ENCODE measurements around the gene GRAMD4.
A peak's percentile ranks its signal among the peaks of the same experiment; 100 is the strongest.

Gene GRAMD4

GRCh38 chr22:46619830-46620501 is at the start of gene GRAMD4:
Gene GRAMD4 (plus strand): TSS chr22:46620386. CDS start chr22:46626800, 6,414 bp downstream.
- Mint-ChIP-seq H3K4me3 (no peak within 1 kb of the TSS), H3K27ac (peak within 1 kb of the TSS; percentile 20), H3K9me3 (no peaks in the 10 kb centered on the region), H3K27me3 (ENCODE audit: low read depth) (no peaks in the 10 kb centered on the region), H3K36me3 (ENCODE audit: low read depth) (no peaks in the 10 kb centered on the region), H3K4me1 (ENCODE audit: low read depth) (no peaks in the 10 kb centered on the region)

GRCh38 chr22:46571642-46572250 is 48.4 kb upstream of the GRAMD4 start:
- H3K4me3 Mint-ChIP-seq, result no peak overlapping the region
- H3K27me3 Mint-ChIP-seq (ENCODE audit: low read depth), result no peaks in the 10 kb centered on the region
- peaks cover 16% of the 10 kb centered on the region for H3K4me1 Mint-ChIP-seq (ENCODE audit: low read depth)
- peaks cover 6% of the 10 kb centered on the region for H3K36me3 Mint-ChIP-seq (ENCODE audit: low read depth)
- H3K27ac Mint-ChIP-seq, result no peak overlapping the region
- H3K9me3 Mint-ChIP-seq, result peaks cover 25% of the 10 kb centered on the region

GRCh38 chr22:46572911-46573780 is 47.0 kb upstream of the GRAMD4 start:
- Mint-ChIP-seq H3K27ac (no peak overlapping the region), H3K27me3 (ENCODE audit: low read depth) (no peaks in the 10 kb centered on the region), H3K4me1 (ENCODE audit: low read depth) (peaks cover 17% of the 10 kb centered on the region), H3K36me3 (ENCODE audit: low read depth) (peaks cover 4% of the 10 kb centered on the region), H3K9me3 (peaks cover 16% of the 10 kb centered on the region), H3K4me3 (no peak overlapping the region)

- peaks cover 4% of the 10 kb centered on the region for H3K36me3 Mint-ChIP-seq (ENCODE audit: low read depth)
- H3K27ac Mint-ChIP-seq, result no peak overlapping the region
- peaks cover 25% of the 10 kb centered on the region for H3K4me1 Mint-ChIP-seq (ENCODE audit: low read depth)
- peaks cover 16% of the 10 kb centered on the region for H3K9me3 Mint-ChIP-seq
- H3K27me3 Mint-ChIP-seq (ENCODE audit: low read depth), result no peaks in the 10 kb centered on the region
- no peak overlapping the region for H3K4me3 Mint-ChIP-seq
Measured at GRCh38 chr22:46573781-46574437, 46.3 kb upstream of the GRAMD4 start.

GRCh38 chr22:46574438-46574992 is 45.7 kb upstream of the GRAMD4 start:
- no peaks in the 10 kb centered on the region for H3K27me3 Mint-ChIP-seq (ENCODE audit: low read depth)
- H3K9me3 Mint-ChIP-seq, result peaks cover 16% of the 10 kb centered on the region
- peaks cover 29% of the 10 kb centered on the region for H3K4me1 Mint-ChIP-seq (ENCODE audit: low read depth)
- H3K27ac Mint-ChIP-seq, result no peak overlapping the region
- H3K4me3 Mint-ChIP-seq, result peak overlapping the region; percentile 87
- peaks cover 4% of the 10 kb centered on the region for H3K36me3 Mint-ChIP-seq (ENCODE audit: low read depth)

GRCh38 chr22:46574993-46575910 is 44.9 kb upstream of the GRAMD4 start:
- peaks cover 16% of the 10 kb centered on the region for H3K9me3 Mint-ChIP-seq
- peak overlapping the region; percentile 87 for H3K4me3 Mint-ChIP-seq
- peaks cover 4% of the 10 kb centered on the region for H3K36me3 Mint-ChIP-seq (ENCODE audit: low read depth)
- peaks cover 36% of the 10 kb centered on the region for H3K4me1 Mint-ChIP-seq (ENCODE audit: low read depth)
- H3K27me3 Mint-ChIP-seq (ENCODE audit: low read depth), result no peaks in the 10 kb centered on the region
- H3K27ac Mint-ChIP-seq, result peak overlapping the region; percentile 86

- peaks cover 4% of the 10 kb centered on the region for H3K36me3 Mint-ChIP-seq (ENCODE audit: low read depth)
- peak overlapping the region; percentile 86 for H3K27ac Mint-ChIP-seq
- H3K4me1 Mint-ChIP-seq (ENCODE audit: low read depth), result peaks cover 39% of the 10 kb centered on the region
- H3K4me3 Mint-ChIP-seq, result peak overlapping the region; percentile 87
- no peaks in the 10 kb centered on the region for H3K27me3 Mint-ChIP-seq (ENCODE audit: low read depth)
- peaks cover 14% of the 10 kb centered on the region for H3K9me3 Mint-ChIP-seq
Measured at GRCh38 chr22:46575911-46576555, 44.2 kb upstream of the GRAMD4 start.

- Mint-ChIP-seq H3K27ac (peak overlapping the region; percentile 77), H3K36me3 (ENCODE audit: low read depth) (peaks cover 4% of the 10 kb centered on the region)
Measured at GRCh38 chr22:46576556-46577367, 43.4 kb upstream of the GRAMD4 start.

GRCh38 chr22:46577368-46578249 is 42.6 kb upstream of the GRAMD4 start:
- peaks cover 46% of the 10 kb centered on the region for H3K4me1 Mint-ChIP-seq (ENCODE audit: low read depth)
- H3K27me3 Mint-ChIP-seq (ENCODE audit: low read depth), result no peaks in the 10 kb centered on the region
- peak overlapping the region; percentile 87 for H3K4me3 Mint-ChIP-seq
- H3K36me3 Mint-ChIP-seq (ENCODE audit: low read depth), result no peaks in the 10 kb centered on the region
- H3K9me3 Mint-ChIP-seq, result no peaks in the 10 kb centered on the region
- peak overlapping the region; percentile 88 for H3K27ac Mint-ChIP-seq

More at GRCh38 chr22:46576556-46577367, 43.4 kb upstream of the GRAMD4 start:
- Mint-ChIP-seq H3K27me3 (ENCODE audit: low read depth) (no peaks in the 10 kb centered on the region), H3K4me1 (ENCODE audit: low read depth) (peaks cover 46% of the 10 kb centered on the region), H3K4me3 (peak overlapping the region; percentile 82), H3K9me3 (peaks cover 7% of the 10 kb centered on the region)

- peak overlapping the region; percentile 87 for H3K4me3 Mint-ChIP-seq
- peaks cover 48% of the 10 kb centered on the region for H3K4me1 Mint-ChIP-seq (ENCODE audit: low read depth)
- H3K27ac Mint-ChIP-seq, result peak overlapping the region; percentile 65
- H3K9me3 Mint-ChIP-seq, result no peaks in the 10 kb centered on the region
- no peaks in the 10 kb centered on the region for H3K36me3 Mint-ChIP-seq (ENCODE audit: low read depth)
- H3K27me3 Mint-ChIP-seq (ENCODE audit: low read depth), result no peaks in the 10 kb centered on the region
Measured at GRCh38 chr22:46578251-46578823, 41.8 kb upstream of the GRAMD4 start.

- no peaks in the 10 kb centered on the region for H3K36me3 Mint-ChIP-seq (ENCODE audit: low read depth)
- H3K27me3 Mint-ChIP-seq (ENCODE audit: low read depth), result no peaks in the 10 kb centered on the region
- H3K4me1 Mint-ChIP-seq (ENCODE audit: low read depth), result peaks cover 48% of the 10 kb centered on the region
- peak overlapping the region; percentile 87 for H3K4me3 Mint-ChIP-seq
- no peaks in the 10 kb centered on the region for H3K9me3 Mint-ChIP-seq
- H3K27ac Mint-ChIP-seq, result peak overlapping the region; percentile 26
Measured at GRCh38 chr22:46578824-46579561, 41.2 kb upstream of the GRAMD4 start.
